B cell (primary cell): ENCODE data around the gene PRSS56. TPM values are rescaled to one million over a fixed set of nuclear protein-coding genes. Genes with fewer than 3 reads are reported as not detected.

Experiments
- ATAC-seq: fragments of 200-7000 bp; cut with Tn5 transposase; one replicate; pipeline ENCODE4 v1.10.0; 2021; ENCODE audit warnings: low read depth, mild to moderate bottlenecking, moderate number of reproducible peaks, moderate library complexity
- CTCF ChIA-PET: fragments of 350-600 bp; sonication (Branson Sonifier 250); formaldehyde crosslinking; loops from one replicate; lab custom pipeline; 2021; ENCODE audit warnings: antibody characterized with exemption, inconsistent platforms; lab: Charles Lee
- POLR2A ChIA-PET: fragments of 350-600 bp; sonication (Branson Sonifier 250); formaldehyde crosslinking; loops from one replicate; lab custom pipeline; 2021; ENCODE audit warnings: antibody characterized with exemption; lab: Charles Lee
- DNase-seq: peaks from one replicate; pipeline ENCODE4 v3.0.0; 2013
- H2AFZ ChIP-seq: 2 replicates; pipeline ENCODE4 v1.6.1; 2012; ENCODE audit warnings: mild to moderate bottlenecking, low read depth, low read length; ENCODE audit not compliant: insufficient read depth, poor library complexity, severe bottlenecking
- H3K27ac ChIP-seq, 2 donors: 1 replicate in 1 of 2; 2 replicates in 1 of 2; pipeline ENCODE4 v1.5.1; 2012 to 2013; ENCODE audit warnings: low read length in 2 of 2, mild to moderate bottlenecking in 2 of 2, moderate library complexity in 1 of 2
- H3K27me3 ChIP-seq, 4 experiments: fragments of 200-600 bp in 1 of 4; sonication (generic) in 1 of 4; replicated peaks in 1 of 4; 1 replicate in 2 of 4; 2 replicates in 2 of 4; pipeline versions ENCODE4 v1.6.1 to v1.7.0; 2013 to 2016; ENCODE audit warnings: low read length in 3 of 4, mild to moderate bottlenecking in 2 of 4, mixed read lengths in 1 of 4, moderate library complexity in 1 of 4; ENCODE audit not compliant: insufficient read depth in 4 of 4, control insufficient read depth in 3 of 4; ENCODE audit errors: control extremely low read depth in 1 of 4
- H3K36me3 ChIP-seq, 2 experiments: replicated peaks in 1 of 2; 1 replicate in 1 of 2; 2 replicates in 1 of 2; pipeline versions ENCODE4 v1.6.1 to v1.7.1; 2013; ENCODE audit warnings: low read length in 1 of 2; ENCODE audit not compliant: insufficient read depth in 2 of 2, control insufficient read depth in 1 of 2; ENCODE audit errors: control extremely low read depth in 1 of 2, extremely low read depth in 1 of 2
- H3K4me1 ChIP-seq, 2 donors: fragments of 200-600 bp in 1 of 2; sonication (generic) in 1 of 2; 1 replicate in 1 of 2; 2 replicates in 1 of 2; pipeline versions ENCODE4 v1.5.1 to v1.6.1; 2013 to 2017; ENCODE audit warnings: low read length in 2 of 2; ENCODE audit not compliant: control insufficient read depth in 2 of 2, insufficient read depth in 2 of 2
- H3K4me2 ChIP-seq: replicated peaks from 2 replicates; pipeline ENCODE3; 2012; ENCODE audit warnings: mild to moderate bottlenecking, low read depth, low read length; ENCODE audit not compliant: poor library complexity, severe bottlenecking
- H3K4me3 ChIP-seq, 5 experiments: fragments of 200-600 bp in 1 of 5; sonication (generic) in 1 of 5; 1 replicate in 3 of 5; 2 replicates in 2 of 5; pipeline versions ENCODE4 v1.5.1 to v1.7.0; 2011 to 2016; ENCODE audit warnings: low read length in 4 of 5, mild to moderate bottlenecking in 4 of 5, low read depth in 2 of 5, control low read depth in 1 of 5, moderate library complexity in 1 of 5; ENCODE audit not compliant: insufficient read depth in 1 of 5; ENCODE audit errors: control extremely low read depth in 1 of 5, extremely low read depth in 1 of 5
- H3K79me2 ChIP-seq: fragments of 200-600 bp; sonication (generic); one replicate; pipeline ENCODE4 v1.6.0; 2016; ENCODE audit warnings: low read length; ENCODE audit not compliant: control insufficient read depth, insufficient read depth
- H3K9ac ChIP-seq: fragments of 200-600 bp; sonication (generic); 2 replicates; pipeline ENCODE4 v1.6.1; 2017; ENCODE audit warnings: mild to moderate bottlenecking, low read length, moderate library complexity
- H3K9me3 ChIP-seq, 3 donors: one replicate each; pipeline versions ENCODE4 v1.6.1 to v1.7.1; 2013; ENCODE audit warnings: low read length in 2 of 3; ENCODE audit not compliant: control insufficient read depth in 2 of 3, insufficient read depth in 1 of 3; ENCODE audit errors: control extremely low read depth in 1 of 3
- H4K20me1 ChIP-seq: 2 replicates; pipeline ENCODE4 v1.6.0; 2012; ENCODE audit warnings: mild to moderate bottlenecking, low read length; ENCODE audit not compliant: insufficient read depth, control insufficient read depth, poor library complexity, severe bottlenecking
- H3K27ac Mint-ChIP-seq: one replicate; pipeline ENCODE4 v1.8.0; 2021; ENCODE audit warnings: mixed read lengths
- H3K27me3 Mint-ChIP-seq: one replicate; pipeline ENCODE4 v1.8.0; 2021; ENCODE audit warnings: mixed read lengths
- H3K4me1 Mint-ChIP-seq: one replicate; pipeline ENCODE4 v1.8.0; 2021; ENCODE audit warnings: mixed read lengths
- H3K4me3 Mint-ChIP-seq: one replicate; pipeline ENCODE4 v1.8.0; 2021; ENCODE audit warnings: mixed read lengths
- H3K9me3 Mint-ChIP-seq: one replicate; pipeline ENCODE4 v1.8.0; 2022; ENCODE audit warnings: mixed read lengths; ENCODE audit not compliant: insufficient read depth
- EZH2 ChIP-seq: IDR thresholded peaks from 2 replicates; pipeline ENCODE4 v1.6.1; 2012; ENCODE audit warnings: borderline replicate concordance, low read depth, mild to moderate bottlenecking, moderate library complexity, low read length; ENCODE audit not compliant: insufficient read depth, poor library complexity, severe bottlenecking
- whole genome bisulfite sequencing: methylation state at CpG from one replicate; pipeline ENCODE4 v1.1.5; 2013; ENCODE audit warnings: missing lambda C conversion rate; ENCODE audit not compliant: insufficient coverage; 5-methylcytosine and 5-hydroxymethylcytosine counted together
- intact Hi-C: fragments of 100-400 bp; cut with micrococcal nuclease; formaldehyde crosslinking; loops from one replicate; pipeline ENCODE4 v1.10.0; 2022
- polyA plus RNA-seq: library from polyadenylated mRNA; depleted of rRNA; stranded (reverse); fragments of >200 nt; gene quantifications from 2 replicates; pipeline ENCODE4 v1.2.3, GENCODE V29; 2012
- total RNA-seq, 2 donors: library from RNA; stranded (reverse); fragments of 120-200 nt in 1 of 2; gene quantifications; 1 replicate in 1 of 2; 2 replicates in 1 of 2; pipeline versions ENCODE4 v1.2.3 to v1.2.4, GENCODE V29; 2013 to 2022
- TF ChIP-seq, protein P1 (sequence below): fragments of 200-600 bp; IDR thresholded peaks from one replicate; pipeline ENCODE4 v1.8.0; 2022; ENCODE audit warnings: antibody characterized with exemption, mild to moderate bottlenecking

Gene PRSS56
- total and polyA plus RNA-seq, 2 donors (not counting 1 experiment from before 2014, with no cell fraction given), result not detected

DNA sequence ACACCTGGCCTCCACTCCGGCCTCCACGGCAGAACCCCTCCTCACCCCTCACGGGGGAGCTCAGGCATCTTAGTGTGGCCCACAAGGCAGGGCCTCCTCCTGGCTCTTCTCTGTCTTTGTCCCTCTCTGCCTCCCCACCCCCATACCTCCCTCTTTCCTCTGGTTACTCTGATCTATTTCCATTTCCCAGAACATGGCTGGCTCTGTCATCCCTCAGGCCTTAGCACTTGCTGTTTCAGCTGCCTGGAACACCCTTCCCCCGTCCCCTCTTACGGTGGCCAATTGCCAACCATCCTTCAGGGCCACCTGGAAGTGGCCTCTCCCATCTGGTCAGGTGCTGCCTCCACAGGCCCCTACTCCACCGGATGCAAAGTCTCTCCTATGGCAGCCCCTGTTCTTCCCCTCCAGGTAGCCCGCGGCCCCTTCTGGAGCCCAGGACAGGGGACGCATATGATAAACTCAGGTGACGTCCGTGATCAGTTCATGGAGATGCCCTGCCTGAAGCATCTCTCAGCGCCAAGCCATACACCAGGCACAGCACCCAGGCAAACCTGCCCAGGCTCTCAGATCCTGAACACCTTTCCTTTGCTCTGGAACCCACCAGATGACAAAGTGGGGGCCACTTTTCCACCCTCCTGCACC is 28.9 kb upstream of the PRSS56 start:
- no peak for ATAC-seq
- intact Hi-C loops, result no loop called here
- no peak overlapping the region for H3K27ac ChIP-seq
- ChIA-PET POLR2A (no interaction called here), CTCF (no interaction called here)
- H2AFZ ChIP-seq, result no peak overlapping the region
- no peak overlapping the region for H3K9ac ChIP-seq
- peaks cover 28% of the 10 kb centered on the region for H3K27me3 Mint-ChIP-seq
- H3K9me3 ChIP-seq, result no peaks in the 10 kb centered on the region
- TF ChIP-seq, protein P1, sequence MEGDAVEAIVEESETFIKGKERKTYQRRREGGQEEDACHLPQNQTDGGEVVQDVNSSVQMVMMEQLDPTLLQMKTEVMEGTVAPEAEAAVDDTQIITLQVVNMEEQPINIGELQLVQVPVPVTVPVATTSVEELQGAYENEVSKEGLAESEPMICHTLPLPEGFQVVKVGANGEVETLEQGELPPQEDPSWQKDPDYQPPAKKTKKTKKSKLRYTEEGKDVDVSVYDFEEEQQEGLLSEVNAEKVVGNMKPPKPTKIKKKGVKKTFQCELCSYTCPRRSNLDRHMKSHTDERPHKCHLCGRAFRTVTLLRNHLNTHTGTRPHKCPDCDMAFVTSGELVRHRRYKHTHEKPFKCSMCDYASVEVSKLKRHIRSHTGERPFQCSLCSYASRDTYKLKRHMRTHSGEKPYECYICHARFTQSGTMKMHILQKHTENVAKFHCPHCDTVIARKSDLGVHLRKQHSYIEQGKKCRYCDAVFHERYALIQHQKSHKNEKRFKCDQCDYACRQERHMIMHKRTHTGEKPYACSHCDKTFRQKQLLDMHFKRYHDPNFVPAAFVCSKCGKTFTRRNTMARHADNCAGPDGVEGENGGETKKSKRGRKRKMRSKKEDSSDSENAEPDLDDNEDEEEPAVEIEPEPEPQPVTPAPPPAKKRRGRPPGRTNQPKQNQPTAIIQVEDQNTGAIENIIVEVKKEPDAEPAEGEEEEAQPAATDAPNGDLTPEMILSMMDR, result no peak
- no peaks in the 10 kb centered on the region for H3K36me3 ChIP-seq
- H3K4me3 ChIP-seq, result no peak overlapping the region
- 98% methylated on average over 12 of the region's 12 CpGs for WGBS
- no peak overlapping the region for H3K27ac Mint-ChIP-seq
- peaks cover 6% of the 10 kb centered on the region for H3K4me1 Mint-ChIP-seq
- H3K4me1 ChIP-seq, result peaks cover 4 to 7% of the 10 kb centered on the region in 2 donors
- H4K20me1 ChIP-seq, result no peaks in the 10 kb centered on the region
- peaks cover 0 to 19% (median 2%) of the 10 kb centered on the region in 4 experiments for H3K27me3 ChIP-seq
- H3K79me2 ChIP-seq, result no peaks in the 10 kb centered on the region
- no peak overlapping the region for H3K4me2 ChIP-seq
- H3K4me3 Mint-ChIP-seq, result no peak overlapping the region
- DNase-seq, result no peak
- H3K9me3 Mint-ChIP-seq, result no peaks in the 10 kb centered on the region

DNA sequence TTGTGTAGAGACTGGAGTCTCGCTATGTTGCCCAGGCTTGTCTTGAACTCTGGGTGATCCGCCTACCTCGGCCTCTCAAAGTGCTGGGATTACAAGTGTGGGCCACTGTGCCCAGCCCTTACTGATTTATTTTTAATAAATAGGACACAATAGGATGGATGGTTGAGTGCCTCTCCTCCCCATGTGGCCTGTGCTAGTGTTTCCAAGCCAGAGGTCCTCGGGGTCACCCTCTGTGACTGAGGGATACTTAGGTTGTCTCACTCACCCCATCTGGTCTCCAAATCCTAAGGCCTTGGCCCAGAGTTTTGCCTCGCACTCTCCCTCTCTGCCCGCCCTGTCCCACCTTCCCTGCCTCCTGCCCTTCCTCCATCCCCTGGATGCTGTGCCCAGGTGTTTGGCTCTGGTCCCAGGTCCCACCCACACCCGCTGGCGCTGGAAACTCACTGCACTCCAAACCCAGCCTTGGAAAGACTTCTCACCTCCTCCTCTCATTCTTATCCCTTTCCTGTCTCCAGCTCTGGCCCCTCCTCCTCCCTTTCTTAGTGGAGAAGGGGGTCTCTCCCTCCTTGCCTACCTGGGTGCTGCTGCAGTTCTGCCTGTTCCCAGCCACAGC is 27.8 kb upstream of the PRSS56 start:
- Histone ChIP-seq H3K27me3 (peaks cover 0 to 14% (median 0%) of the 10 kb centered on the region in 4 experiments), H4K20me1 (no peaks in the 10 kb centered on the region), H3K79me2 (no peaks in the 10 kb centered on the region), H2AFZ (no peak overlapping the region), H3K9ac (no peak overlapping the region), H3K36me3 (no peaks in the 10 kb centered on the region), H3K4me3 (no peak overlapping the region), H3K27ac (no peak overlapping the region), H3K9me3 (no peaks in the 10 kb centered on the region), H3K4me1 (peaks cover 0 to under 1% of the 10 kb centered on the region in 2 donors), H3K4me2 (no peak overlapping the region)
- Mint-ChIP-seq H3K27me3 (peaks cover 28% of the 10 kb centered on the region), H3K4me3 (no peak overlapping the region), H3K27ac (no peak overlapping the region), H3K9me3 (no peaks in the 10 kb centered on the region), H3K4me1 (peaks cover 6% of the 10 kb centered on the region)
- CTCF ChIA-PET, result no interaction called here
- intact Hi-C loops, result no loop called here
- WGBS, result 82% methylated on average over 5 of the region's 8 CpGs
- ATAC-seq, result no peak
- TF ChIP-seq, protein P1, result no peak
- no peak for TF ChIP-seq EZH2
- POLR2A ChIA-PET, result no interaction called here
- DNase-seq, result no peak
